Measurements from ENCODE around the gene SHANK1. TPM values are rescaled to one million over a fixed set of nuclear protein-coding genes. Genes with fewer than 3 reads are reported as not detected.

Gene SHANK1
- total RNA-seq, 1 donor from 2014 or later = 0.36 TPM

- peaks cover 4% of the 10 kb centered on the region for H3K4me1 Mint-ChIP-seq (ENCODE audit: low read depth)
- no peak overlapping the region for H3K4me3 Mint-ChIP-seq (ENCODE audit: low read depth)
- TF ChIP-seq CTCF (IDR thresholded peaks at IDR 0.05; ENCODE audit: unreplicated experiment) = no peak
- H3K27me3 Mint-ChIP-seq = peaks cover 44% of the 10 kb centered on the region
- no peak for DNase-seq (ENCODE audit: low spot score, unreplicated experiment)
- H3K9me3 Mint-ChIP-seq (ENCODE audit: low read depth) = no peaks in the 10 kb centered on the region
- no peak overlapping the region for H3K27ac Mint-ChIP-seq
- no peaks in the 10 kb centered on the region for H3K36me3 Mint-ChIP-seq (ENCODE audit: insufficient read depth)
These were observed 2.8 kb upstream of the SHANK1 start for GRCh38 chr19:50722201-50723013.

GRCh38 chr19:50721441-50722137, 2.0 kb upstream of the SHANK1 start:
- DNase-seq (ENCODE audit: low spot score, unreplicated experiment) = no peak
- Mint-ChIP-seq H3K27me3 (peaks cover 49% of the 10 kb centered on the region), H3K9me3 (ENCODE audit: low read depth) (no peaks in the 10 kb centered on the region), H3K4me1 (ENCODE audit: low read depth) (peaks cover 6% of the 10 kb centered on the region), H3K27ac (no peak overlapping the region), H3K36me3 (ENCODE audit: insufficient read depth) (no peaks in the 10 kb centered on the region), H3K4me3 (ENCODE audit: low read depth) (no peak overlapping the region)
- no peak for TF ChIP-seq CTCF (IDR thresholded peaks at IDR 0.05; ENCODE audit: unreplicated experiment)

DNA sequence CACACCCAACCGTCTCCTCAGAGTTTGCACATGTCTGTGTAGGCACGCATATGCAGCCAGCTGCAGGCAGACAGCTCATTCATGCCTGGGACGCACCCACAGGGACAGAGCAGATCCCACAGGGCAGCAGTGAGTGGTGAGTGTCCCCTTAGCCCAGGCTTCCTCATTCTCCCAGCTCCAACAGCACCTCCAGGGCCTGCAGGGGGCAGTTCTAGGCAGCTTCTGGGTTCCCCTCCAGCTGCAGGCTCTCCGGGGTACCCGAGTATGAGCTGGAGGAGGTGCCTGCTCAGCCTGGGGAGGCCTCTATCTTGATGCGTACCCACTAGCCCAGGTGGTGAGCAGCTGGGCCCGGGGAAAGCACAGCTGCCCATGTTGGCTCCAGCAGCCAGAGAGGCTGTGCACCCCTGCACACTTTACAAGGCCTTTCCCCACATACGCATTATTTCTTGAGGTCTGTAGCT, 1.3 kb upstream of the SHANK1 start:
- peaks cover 55% of the 10 kb centered on the region for H3K27me3 Mint-ChIP-seq
- H3K9me3 Mint-ChIP-seq (ENCODE audit: low read depth) = no peaks in the 10 kb centered on the region
- no peak overlapping the region for H3K27ac Mint-ChIP-seq
- no peak overlapping the region for H3K4me3 Mint-ChIP-seq (ENCODE audit: low read depth)
- no peaks in the 10 kb centered on the region for H3K36me3 Mint-ChIP-seq (ENCODE audit: insufficient read depth)
- peaks cover 6% of the 10 kb centered on the region for H3K4me1 Mint-ChIP-seq (ENCODE audit: low read depth)
- no peak for DNase-seq (ENCODE audit: low spot score, unreplicated experiment)
- TF ChIP-seq CTCF (IDR thresholded peaks at IDR 0.05; ENCODE audit: unreplicated experiment) = no peak

GRCh38 chr19:50720181-50720920, 749 bp upstream of the SHANK1 start:
- peak overlapping the region; percentile 16 for H3K4me3 Mint-ChIP-seq (ENCODE audit: low read depth)
- no peak overlapping the region for H3K27ac Mint-ChIP-seq
- H3K27me3 Mint-ChIP-seq = peaks cover 61% of the 10 kb centered on the region
- no peak for DNase-seq (ENCODE audit: low spot score, unreplicated experiment)
- H3K36me3 Mint-ChIP-seq (ENCODE audit: insufficient read depth) = no peaks in the 10 kb centered on the region
- no peaks in the 10 kb centered on the region for H3K9me3 Mint-ChIP-seq (ENCODE audit: low read depth)
- TF ChIP-seq CTCF (IDR thresholded peaks at IDR 0.05; ENCODE audit: unreplicated experiment) = no peak
- peaks cover 4% of the 10 kb centered on the region for H3K4me1 Mint-ChIP-seq (ENCODE audit: low read depth)

DNA sequence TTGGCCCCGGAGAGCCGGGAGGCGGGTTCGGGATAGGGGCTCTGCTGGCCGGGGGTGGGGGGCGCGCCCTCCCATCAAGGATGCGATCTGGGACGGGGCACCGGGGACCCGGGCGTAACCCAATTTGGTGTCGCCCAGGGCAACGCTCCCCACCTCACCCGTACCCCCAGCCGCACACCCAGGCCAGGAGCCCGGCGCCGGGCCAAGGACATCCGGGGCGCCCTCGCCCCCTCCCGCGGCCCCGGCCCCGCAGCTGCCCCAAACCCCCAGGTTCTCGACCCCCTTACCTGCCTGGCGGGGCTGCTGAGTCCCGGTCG, 525 bp downstream of the SHANK1 start:
- peaks cover 74% of the 10 kb centered on the region for H3K27me3 Mint-ChIP-seq
- H3K9me3 Mint-ChIP-seq (ENCODE audit: low read depth) = no peaks in the 10 kb centered on the region
- no peak overlapping the region for H3K4me3 Mint-ChIP-seq (ENCODE audit: low read depth)

More for the DNA sequence above, 525 bp downstream of the SHANK1 start:
- no peak for DNase-seq (ENCODE audit: low spot score, unreplicated experiment)
- H3K27ac Mint-ChIP-seq = no peak overlapping the region
- H3K36me3 Mint-ChIP-seq (ENCODE audit: insufficient read depth) = no peaks in the 10 kb centered on the region
- no peak for TF ChIP-seq CTCF (IDR thresholded peaks at IDR 0.05; ENCODE audit: unreplicated experiment)
- H3K4me1 Mint-ChIP-seq (ENCODE audit: low read depth) = peaks cover 4% of the 10 kb centered on the region
